ENCODE results near the gene TNFRSF8. TPM values are rescaled to one million over a fixed set of nuclear protein-coding genes. Genes with fewer than 3 reads are reported as not detected.

TNFRSF8 gene
- total RNA-seq, 2 experiments from 2014 or later = 6.0 to 6.5 TPM

- peaks cover 4% of the 10 kb centered on the region for H3K36me3 Mint-ChIP-seq (ENCODE audit: low read depth)
- peaks cover 39% of the 10 kb centered on the region for H3K4me1 Mint-ChIP-seq
- CTCF ChIA-PET = interaction anchor here (7.6 kb wide), 1 partner anchor 87 kb away, joined by 91 read pairs; no protein-coding TSS in a partner anchor
- POLR2A ChIA-PET = no interaction called here
- H3K27me3 Mint-ChIP-seq = no peaks in the 10 kb centered on the region
- no peak overlapping the region for H3K4me3 Mint-ChIP-seq
- H3K27ac Mint-ChIP-seq = no peak overlapping the region
- no peak for DNase-seq
- no peaks in the 10 kb centered on the region for H3K9me3 Mint-ChIP-seq
Observed at GRCh38 chr1:12121212-12122003, 58.3 kb downstream of the TNFRSF8 start.

GRCh38 chr1:12123172-12123571 lies 60.1 kb downstream of the TNFRSF8 start:
- ChIA-PET POLR2A (no interaction called here), CTCF (interaction anchor here (1.8 to 7.6 kb wide), 3 partner anchors 21 to 112 kb away, joined by 8 to 91 read pairs (median 12); no protein-coding TSS in a partner anchor)
- H3K4me1 Mint-ChIP-seq = peaks cover 54% of the 10 kb centered on the region
- no peak overlapping the region for H3K4me3 Mint-ChIP-seq
- H3K36me3 Mint-ChIP-seq (ENCODE audit: low read depth) = peaks cover 4% of the 10 kb centered on the region
- no peaks in the 10 kb centered on the region for H3K9me3 Mint-ChIP-seq
- DNase-seq = no peak
- H3K27me3 Mint-ChIP-seq = no peaks in the 10 kb centered on the region
- H3K27ac Mint-ChIP-seq = no peak overlapping the region

- peaks cover 4% of the 10 kb centered on the region for H3K36me3 Mint-ChIP-seq (ENCODE audit: low read depth)
- POLR2A ChIA-PET = interaction anchor here (0.7 to 0.9 kb wide), 3 partner anchors 14 to 76 kb away, joined by 4 to 6 read pairs (median 4); no protein-coding TSS in a partner anchor
- no peaks in the 10 kb centered on the region for H3K9me3 Mint-ChIP-seq
- peak; percentile 79 for DNase-seq
- H3K4me1 Mint-ChIP-seq = peaks cover 51% of the 10 kb centered on the region
- peak overlapping the region; percentile 1 for H3K27ac Mint-ChIP-seq
- no peak overlapping the region for H3K4me3 Mint-ChIP-seq
- CTCF ChIA-PET = interaction anchor here (0.6 to 7.6 kb wide), 52 partner anchors 10 to 534 kb away, joined by 3 to 91 read pairs (median 5); partner anchors contain the start of genes MIIP and VPS13D
- H3K27me3 Mint-ChIP-seq = no peaks in the 10 kb centered on the region
Observed at GRCh38 chr1:12124693-12125421, 61.8 kb downstream of the TNFRSF8 start.

- H3K36me3 Mint-ChIP-seq (ENCODE audit: low read depth) = no peaks in the 10 kb centered on the region
- peak overlapping the region; percentile 67 for H3K27ac Mint-ChIP-seq
- peaks cover 50% of the 10 kb centered on the region for H3K4me1 Mint-ChIP-seq
- DNase-seq = no peak
- H3K27me3 Mint-ChIP-seq = no peaks in the 10 kb centered on the region
- CTCF ChIA-PET = interaction anchor here (1.0 to 7.6 kb wide), 31 partner anchors 9 to 507 kb away, joined by 3 to 91 read pairs (median 6); partner anchors contain the start of gene VPS13D
- POLR2A ChIA-PET = interaction anchor here (0.8 kb wide), 1 partner anchor 75 kb away, joined by 6 read pairs; no protein-coding TSS in a partner anchor
- no peaks in the 10 kb centered on the region for H3K9me3 Mint-ChIP-seq
- H3K4me3 Mint-ChIP-seq = no peak overlapping the region
Observed at GRCh38 chr1:12125422-12126355, 62.6 kb downstream of the TNFRSF8 start.

- Mint-ChIP-seq H3K27ac (peak overlapping the region; percentile 73), H3K36me3 (ENCODE audit: low read depth) (no peaks in the 10 kb centered on the region), H3K27me3 (no peaks in the 10 kb centered on the region), H3K4me1 (peaks cover 40% of the 10 kb centered on the region), H3K9me3 (no peaks in the 10 kb centered on the region), H3K4me3 (no peak overlapping the region)
- no peak for DNase-seq
- POLR2A ChIA-PET = no interaction called here
- CTCF ChIA-PET = interaction anchor here (2.4 to 7.6 kb wide), 6 partner anchors 50 to 119 kb away, joined by 6 to 91 read pairs (median 18); no protein-coding TSS in a partner anchor
Observed at GRCh38 chr1:12126781-12127180, 63.7 kb downstream of the TNFRSF8 start.

- H3K9me3 Mint-ChIP-seq = no peaks in the 10 kb centered on the region
- no peak overlapping the region for H3K4me3 Mint-ChIP-seq
- DNase-seq = no peak
- CTCF ChIA-PET = interaction anchor here (0.6 to 7.6 kb wide), 3 partner anchors 8 to 82 kb away, joined by 3 to 91 read pairs (median 24); no protein-coding TSS in a partner anchor
- peak overlapping the region; percentile 73 for H3K27ac Mint-ChIP-seq
- H3K4me1 Mint-ChIP-seq = peaks cover 44% of the 10 kb centered on the region
- no peaks in the 10 kb centered on the region for H3K27me3 Mint-ChIP-seq
- H3K36me3 Mint-ChIP-seq (ENCODE audit: low read depth) = no peaks in the 10 kb centered on the region
- POLR2A ChIA-PET = no interaction called here
Observed at GRCh38 chr1:12127206-12127810, 64.2 kb downstream of the TNFRSF8 start.

GRCh38 chr1:12128120-12128519 lies 65.0 kb downstream of the TNFRSF8 start:
- CTCF ChIA-PET = interaction anchor here (7.6 kb wide), 1 partner anchor 81 kb away, joined by 91 read pairs; no protein-coding TSS in a partner anchor
- POLR2A ChIA-PET = no interaction called here
- Mint-ChIP-seq H3K9me3 (no peaks in the 10 kb centered on the region), H3K27ac (no peak overlapping the region), H3K4me3 (no peak overlapping the region), H3K4me1 (peaks cover 52% of the 10 kb centered on the region), H3K36me3 (ENCODE audit: low read depth) (peaks cover 2% of the 10 kb centered on the region), H3K27me3 (no peaks in the 10 kb centered on the region)
- DNase-seq = no peak

- DNase-seq = no peak
- CTCF ChIA-PET = interaction anchor here (1.0 to 1.6 kb wide), 2 partner anchors 20 to 71 kb away, joined by 3 read pairs; no protein-coding TSS in a partner anchor
- Mint-ChIP-seq H3K4me3 (no peak overlapping the region), H3K36me3 (ENCODE audit: low read depth) (peaks cover 6% of the 10 kb centered on the region), H3K27me3 (no peaks in the 10 kb centered on the region), H3K9me3 (no peaks in the 10 kb centered on the region), H3K4me1 (peaks cover 63% of the 10 kb centered on the region), H3K27ac (peak overlapping the region; percentile 9)
- POLR2A ChIA-PET = interaction anchor here (0.6 kb wide), 1 partner anchor 220 kb away, joined by 3 read pairs; no protein-coding TSS in a partner anchor
Observed at GRCh38 chr1:12129624-12130023, 66.5 kb downstream of the TNFRSF8 start.

GRCh38 chr1:12130466-12131130 lies 67.5 kb downstream of the TNFRSF8 start:
- Mint-ChIP-seq H3K27me3 (no peaks in the 10 kb centered on the region), H3K27ac (peak overlapping the region; percentile 5), H3K36me3 (ENCODE audit: low read depth) (peaks cover 6% of the 10 kb centered on the region), H3K9me3 (no peaks in the 10 kb centered on the region), H3K4me3 (no peak overlapping the region), H3K4me1 (peaks cover 54% of the 10 kb centered on the region)
- DNase-seq = no peak
- ChIA-PET POLR2A (interaction anchor here (0.6 kb wide), 1 partner anchor 221 kb away, joined by 3 read pairs; no protein-coding TSS in a partner anchor), CTCF (interaction anchor here (1.0 to 1.6 kb wide), 2 partner anchors 19 to 70 kb away, joined by 3 read pairs; no protein-coding TSS in a partner anchor)

- peaks cover 42% of the 10 kb centered on the region for H3K4me1 Mint-ChIP-seq
- ChIA-PET CTCF (interaction anchor here (1.1 kb wide), 1 partner anchor 24 kb away, joined by 4 read pairs; no protein-coding TSS in a partner anchor), POLR2A (no interaction called here)
- no peak for DNase-seq
- H3K9me3 Mint-ChIP-seq = no peaks in the 10 kb centered on the region
- peaks cover 6% of the 10 kb centered on the region for H3K36me3 Mint-ChIP-seq (ENCODE audit: low read depth)
- H3K27ac Mint-ChIP-seq = peak overlapping the region; percentile 93
- no peaks in the 10 kb centered on the region for H3K27me3 Mint-ChIP-seq
- no peak overlapping the region for H3K4me3 Mint-ChIP-seq
Observed at GRCh38 chr1:12132078-12132477, 69.0 kb downstream of the TNFRSF8 start.

- Mint-ChIP-seq H3K27ac (no peak overlapping the region), H3K9me3 (no peaks in the 10 kb centered on the region), H3K4me3 (no peak overlapping the region), H3K36me3 (ENCODE audit: low read depth) (peaks cover 6% of the 10 kb centered on the region), H3K27me3 (no peaks in the 10 kb centered on the region), H3K4me1 (peaks cover 31% of the 10 kb centered on the region)
- no peak for DNase-seq
- ChIA-PET POLR2A (no interaction called here), CTCF (interaction anchor here (0.6 to 4.2 kb wide), 3 partner anchors 10 to 28 kb away, joined by 3 to 19 read pairs (median 7); no protein-coding TSS in a partner anchor)
Observed at GRCh38 chr1:12134716-12135115, 71.6 kb downstream of the TNFRSF8 start.
